Prostate gland (tissue), 2 donors: ENCODE measurements around the gene FGF19. TPM values are rescaled to one million over a fixed set of nuclear protein-coding genes. Genes with fewer than 3 reads are reported as not detected.

Experiments
- DNase-seq: peaks from one replicate; pipeline ENCODE4 v3.0.0-alpha.2; 2019; ENCODE audit warnings: low spot score
- H3K27ac ChIP-seq, 2 donors: fragments of 200-600 bp; sonication (generic); 2 replicates each; pipeline ENCODE4 v1.5.1; 2017 to 2019
- H3K27me3 ChIP-seq: fragments of 200-600 bp; sonication (generic); replicated peaks from 2 replicates; pipeline ENCODE4 v1.5.1; 2019; ENCODE audit not compliant: insufficient read depth
- H3K36me3 ChIP-seq, 2 donors: fragments of 200-600 bp; sonication (generic); 1 replicate in 1 of 2; 2 replicates in 1 of 2; pipeline versions ENCODE4 v1.5.1 to v1.8.1; 2017 to 2019
- H3K4me1 ChIP-seq: fragments of 200-600 bp; sonication (generic); replicated peaks from 2 replicates; pipeline ENCODE4 v1.5.1; 2019
- H3K4me3 ChIP-seq, 2 donors: fragments of 200-600 bp; sonication (generic); 2 replicates each; pipeline ENCODE4 v1.5.1; 2017 to 2019
- H3K9me3 ChIP-seq: fragments of 200-600 bp; sonication (generic); 2 replicates; pipeline ENCODE4 v1.5.1; 2017
- CTCF ChIP-seq, 4 experiments: fragments of 200-600 bp in 2 of 4; fragments of 450-650 bp in 2 of 4; sonication (generic) in 2 of 4; IDR thresholded peaks; 1 replicate in 3 of 4; 2 replicates in 1 of 4; pipeline ENCODE4 v1.5.1; 2016 to 2019; ENCODE audit warnings: antibody characterized with exemption in 4 of 4, mild to moderate bottlenecking in 2 of 4, moderate library complexity in 2 of 4
- POLR2A ChIP-seq: fragments of 450-650 bp; IDR thresholded peaks from one replicate; pipeline ENCODE4 v1.6.1; 2016; ENCODE audit warnings: antibody characterized with exemption, mild to moderate bottlenecking
- POLR2AphosphoS5 ChIP-seq: sonication (generic); formaldehyde crosslinking; IDR thresholded peaks from one replicate; pipeline ENCODE4 v1.6.1; 2017; ENCODE audit warnings: antibody characterized with exemption
- whole genome bisulfite sequencing: methylation state at CpG from one replicate; pipeline ENCODE4 v1.1.5; 2018; 5-methylcytosine and 5-hydroxymethylcytosine counted together
- intact Hi-C: fragments of 100-400 bp; cut with DNase I; formaldehyde crosslinking; loops from one replicate; pipeline ENCODE4 v1.14.2; 2022
- total RNA-seq, 2 donors: library from RNA; depleted of rRNA; stranded (reverse); fragments of >200 nt; gene quantifications; one replicate each; pipeline ENCODE4 v1.1.0, GENCODE V29; 2016

FGF19 gene
- total RNA-seq, 2 donors from 2014 or later = not detected

GRCh38 chr11:69705901-69706787 is 2.3 kb upstream of the FGF19 start:
- no peaks in the 10 kb centered on the region for H3K9me3 ChIP-seq
- no peak overlapping the region for H3K27ac ChIP-seq
- peaks cover 7% of the 10 kb centered on the region for H3K4me1 ChIP-seq
- no peak for DNase-seq
- H3K4me3 ChIP-seq = no peak overlapping the region
- TF ChIP-seq CTCF (IDR thresholded peaks at IDR 0.05) (no peak), POLR2AphosphoS5 (no peak), POLR2A (no peak)
- 70% methylated on average over 20 of the region's 20 CpGs for WGBS
- intact Hi-C loops = no loop called here
- H3K36me3 ChIP-seq = no peaks in the 10 kb centered on the region
- H3K27me3 ChIP-seq = peaks cover 38% of the 10 kb centered on the region

GRCh38 chr11:69705351-69705811 is 1.6 kb upstream of the FGF19 start:
- intact Hi-C loops = no loop called here
- 60% methylated on average over 18 of the region's 18 CpGs for WGBS
- no peak for TF ChIP-seq POLR2AphosphoS5
- no peak for TF ChIP-seq POLR2A
- no peak for TF ChIP-seq CTCF (IDR thresholded peaks at IDR 0.05)
- H3K9me3 ChIP-seq = no peaks in the 10 kb centered on the region
- no peaks in the 10 kb centered on the region for H3K36me3 ChIP-seq
- peaks cover 7% of the 10 kb centered on the region for H3K4me1 ChIP-seq
- H3K27me3 ChIP-seq = peaks cover 38% of the 10 kb centered on the region
- H3K4me3 ChIP-seq = no peak overlapping the region
- no peak for DNase-seq
- no peak overlapping the region for H3K27ac ChIP-seq

- intact Hi-C loops = loop anchor here (5.0 kb wide), 1 partner anchor 493 kb away; no protein-coding TSS in a partner anchor
- Histone ChIP-seq H3K36me3 (no peaks in the 10 kb centered on the region), H3K27ac (no peak overlapping the region), H3K4me3 (peak overlapping the region; percentile 4 to 6), H3K4me1 (peaks cover 7% of the 10 kb centered on the region), H3K27me3 (peaks cover 38% of the 10 kb centered on the region), H3K9me3 (no peaks in the 10 kb centered on the region)
- TF ChIP-seq CTCF (IDR thresholded peaks at IDR 0.05) (peak in 3 of 4 experiments; percentile 12 to 47 (median 24)), POLR2AphosphoS5 (no peak)
- WGBS = 16% methylated on average over 60 of the region's 63 CpGs
- no peak for DNase-seq
These were observed 859 bp upstream of the FGF19 start for GRCh38 chr11:69704508-69705253.

GRCh38 chr11:69703453-69703767 is 412 bp downstream of the FGF19 start:
- no peak for TF ChIP-seq POLR2AphosphoS5
- no peak for TF ChIP-seq CTCF (IDR thresholded peaks at IDR 0.05)
- TF ChIP-seq POLR2A = no peak
- H3K4me3 ChIP-seq = no peak overlapping the region
- no peak overlapping the region for H3K27ac ChIP-seq
- no peaks in the 10 kb centered on the region for H3K36me3 ChIP-seq
- H3K4me1 ChIP-seq = peaks cover 7% of the 10 kb centered on the region
- H3K9me3 ChIP-seq = no peaks in the 10 kb centered on the region
- intact Hi-C loops = loop anchor here (5.0 kb wide), 1 partner anchor 494 kb away; no protein-coding TSS in a partner anchor
- DNase-seq = no peak
- WGBS = 2% methylated on average over 12 of the region's 34 CpGs
- H3K27me3 ChIP-seq = peaks cover 38% of the 10 kb centered on the region
